SK-N-SH (cell line): ENCODE measurements around the gene CEP112. TPM values are rescaled to one million over a fixed set of nuclear protein-coding genes. Genes with fewer than 3 reads are reported as not detected.

Source experiments
- CTCF ChIA-PET: fragments of 300-600, 350-600 bp; formaldehyde crosslinking; extraction: SDS; loops from one replicate; lab custom pipeline; 2021; lab: Yijun Ruan, JAX
- POLR2A ChIA-PET: fragments of 350-600 bp; sonication (Branson Sonifier 250); formaldehyde crosslinking; extraction: SDS; loops from one replicate; lab custom pipeline; 2020; ENCODE audit warnings: antibody characterized with exemption, inconsistent platforms; lab: Yijun Ruan, JAX
- DNase-seq: peaks from one replicate; pipeline ENCODE4 v3.0.0; 2012
- H2AFZ ChIP-seq: fragments of 200-600 bp; sonication (generic); 2 replicates; pipeline ENCODE4 v1.8.1; 2016; ENCODE audit warnings: antibody characterized with exemption, mild to moderate bottlenecking, low read depth
- H3F3A ChIP-seq: fragments of 200-600 bp; sonication (generic); replicated peaks from 2 replicates; pipeline ENCODE3; 2016; ENCODE audit warnings: antibody characterized with exemption, mild to moderate bottlenecking; ENCODE audit not compliant: insufficient read depth
- H3K27ac ChIP-seq, 2 experiments: fragments of 200-500 bp in 1 of 2; fragments of 200-600 bp in 1 of 2; sonication (Bioruptor generic) in 1 of 2; sonication (generic), shearing (Covaris generic) in 1 of 2; 2 replicates each; pipeline versions ENCODE4 v1.5.1 to v1.6.1; 2014 to 2016; ENCODE audit warnings: low read depth in 2 of 2, inconsistent platforms in 1 of 2, low read length in 1 of 2, mild to moderate bottlenecking in 1 of 2, mixed read lengths in 1 of 2
- H3K27me3 ChIP-seq: fragments of 200-600 bp; sonication (generic), shearing (Covaris generic); 2 replicates; pipeline ENCODE4 v1.6.1; 2016; ENCODE audit warnings: mixed run types; ENCODE audit not compliant: insufficient read depth
- H3K36me3 ChIP-seq, 2 experiments: fragments of 200-500 bp in 1 of 2; fragments of 200-600 bp in 1 of 2; sonication (Bioruptor generic) in 1 of 2; sonication (generic) in 1 of 2; replicated peaks in 1 of 2; 2 replicates each; pipeline versions ENCODE3 to v1.5.1; 2014 to 2016; ENCODE audit warnings: low read length in 1 of 2, mild to moderate bottlenecking in 1 of 2; ENCODE audit not compliant: insufficient read depth in 2 of 2, control insufficient read depth in 1 of 2
- H3K4me1 ChIP-seq, 2 experiments: fragments of 200-500 bp in 1 of 2; fragments of 200-600 bp in 1 of 2; sonication (Bioruptor generic) in 1 of 2; sonication (generic), shearing (Covaris generic) in 1 of 2; 2 replicates each; pipeline versions ENCODE4 v1.5.1 to v1.6.1; 2014 to 2016; ENCODE audit warnings: low read depth in 1 of 2, low read length in 1 of 2, mixed run types in 1 of 2; ENCODE audit not compliant: insufficient read depth in 2 of 2, control insufficient read depth in 1 of 2
- H3K4me2 ChIP-seq: fragments of 200-600 bp; sonication (generic), shearing (Covaris generic); 2 replicates; pipeline ENCODE4 v1.6.1; 2017; ENCODE audit warnings: mixed run types
- H3K4me3 ChIP-seq, 2 experiments: fragments of 200-500 bp in 1 of 2; fragments of 200-600 bp in 1 of 2; sonication (Bioruptor generic) in 1 of 2; sonication (generic), shearing (Covaris generic) in 1 of 2; 2 replicates each; pipeline versions ENCODE4 v1.5.1 to v1.8.1; 2014 to 2016; ENCODE audit warnings: low read depth in 2 of 2, inconsistent platforms in 1 of 2, low read length in 1 of 2, mild to moderate bottlenecking in 1 of 2, mixed read lengths in 1 of 2, moderate library complexity in 1 of 2
- H3K79me2 ChIP-seq: fragments of 200-600 bp; sonication (generic); 2 replicates; pipeline ENCODE4 v1.8.1; 2017; ENCODE audit warnings: mild to moderate bottlenecking; ENCODE audit not compliant: insufficient read depth
- H3K9ac ChIP-seq: fragments of 200-600 bp; sonication (generic); 2 replicates; pipeline ENCODE4 v1.6.1; 2017; ENCODE audit warnings: mixed run types
- H3K9me2 ChIP-seq: fragments of 200-600 bp; sonication (generic); 2 replicates; pipeline ENCODE4 v1.6.1; 2017; ENCODE audit warnings: mixed run types
- H3K9me3 ChIP-seq: fragments of 200-600 bp; sonication (generic); 2 replicates; pipeline ENCODE4 v1.6.1; 2017; ENCODE audit warnings: mixed run types, mild to moderate bottlenecking, moderate library complexity
- H4K20me1 ChIP-seq: fragments of 200-600 bp; sonication (generic); 2 replicates; pipeline ENCODE4 v1.6.1; 2017; ENCODE audit warnings: mild to moderate bottlenecking, mixed run types; ENCODE audit not compliant: insufficient read depth
- EP300 ChIP-seq, 2 experiments: IDR thresholded peaks; 2 replicates each; pipeline versions ENCODE4 v1.4.0 to v1.6.1; 2012; ENCODE audit warnings: borderline replicate concordance in 1 of 2, low read depth in 1 of 2, low read length in 1 of 2
- MXI1 ChIP-seq: IDR thresholded peaks from 2 replicates; pipeline ENCODE4 v1.6.1; 2012; ENCODE audit warnings: mild to moderate bottlenecking, low read depth, low read length, improper control_type of control experiment
- RAD21 ChIP-seq: IDR thresholded peaks from 2 replicates; pipeline ENCODE4 v1.6.1; 2012; ENCODE audit warnings: mild to moderate bottlenecking, low read length
- RCOR1 ChIP-seq: fragments of 150-350 bp; IDR thresholded peaks from 2 replicates; pipeline ENCODE4 v1.6.1; 2017; ENCODE audit warnings: antibody characterized with exemption, low read length
- SIN3A ChIP-seq: IDR thresholded peaks from 2 replicates; pipeline ENCODE4 v1.6.1; 2012; ENCODE audit warnings: low read depth, mild to moderate bottlenecking, low read length, moderate library complexity, borderline replicate concordance
- TCF12 ChIP-seq: IDR thresholded peaks from 2 replicates; pipeline ENCODE4 v1.4.0; 2012
- WGBS: methylation state at CpG from one replicate; pipeline ENCODE4 v1.1.6; 2017; ENCODE audit warnings: low lambda C conversion rate; 5-methylcytosine and 5-hydroxymethylcytosine counted together
- polyA plus RNA-seq, 3 experiments: library from polyadenylated mRNA; depleted of rRNA; stranded (reverse); fragments of >200 nt; gene quantifications; 2 replicates each; pipeline ENCODE4 v1.2.3, GENCODE V29; 2012
- TF ChIP-seq, protein P1 (sequence below): IDR thresholded peaks from 2 replicates; pipeline ENCODE4 v1.4.0; 2012; ENCODE audit warnings: low read depth, borderline replicate concordance
- TF ChIP-seq, protein P2 (sequence below): fragments of 150-350 bp; IDR thresholded peaks from 2 replicates; pipeline ENCODE4 v1.6.1; 2016; ENCODE audit warnings: mild to moderate bottlenecking, low read depth, low read length
- TF ChIP-seq, protein P3 (sequence below): IDR thresholded peaks from 2 replicates; pipeline ENCODE4 v1.6.1; 2012; ENCODE audit warnings: mild to moderate bottlenecking, low read depth, low read length, moderate library complexity
- TF ChIP-seq, protein P4 (sequence below): IDR thresholded peaks from 2 replicates; pipeline ENCODE4 v1.4.0; 2012; ENCODE audit warnings: low read depth

Gene CEP112
- polyA plus RNA-seq, 1 of the 3 experiments (the other 2 are of a cell fraction) = 7.9 TPM

DNA sequence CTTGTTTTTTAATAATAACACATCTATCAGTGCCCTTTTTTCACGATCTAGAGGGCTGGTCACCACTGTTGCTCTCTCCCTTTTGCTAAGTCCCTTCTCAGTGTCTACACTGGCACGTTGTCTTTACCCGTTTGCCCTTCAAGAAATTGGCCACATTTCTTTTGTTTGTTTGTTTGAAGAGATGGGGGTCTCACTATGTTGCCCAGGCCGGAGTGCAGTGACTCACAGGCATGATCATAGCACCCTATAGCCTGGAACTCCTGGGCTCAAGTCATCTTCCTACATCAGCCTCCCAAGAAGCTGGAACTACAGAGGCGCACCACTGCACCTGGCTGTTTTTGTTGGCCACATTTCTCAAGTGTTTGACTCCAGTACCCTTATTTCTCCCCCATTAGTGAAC lies 492.5 kb downstream of the CEP112 start:
- H3K4me3 ChIP-seq = no peak overlapping the region
- CTCF ChIA-PET = no interaction called here
- H3K79me2 ChIP-seq = no peaks in the 10 kb centered on the region
- DNase-seq = no peak
- no peak overlapping the region for H3K9ac ChIP-seq
- POLR2A ChIA-PET = no interaction called here
- peaks cover 5% of the 10 kb centered on the region for H3F3A ChIP-seq
- no peak overlapping the region for H3K27ac ChIP-seq
- no peaks in the 10 kb centered on the region for H3K9me2 ChIP-seq
- TF ChIP-seq, protein P1, sequence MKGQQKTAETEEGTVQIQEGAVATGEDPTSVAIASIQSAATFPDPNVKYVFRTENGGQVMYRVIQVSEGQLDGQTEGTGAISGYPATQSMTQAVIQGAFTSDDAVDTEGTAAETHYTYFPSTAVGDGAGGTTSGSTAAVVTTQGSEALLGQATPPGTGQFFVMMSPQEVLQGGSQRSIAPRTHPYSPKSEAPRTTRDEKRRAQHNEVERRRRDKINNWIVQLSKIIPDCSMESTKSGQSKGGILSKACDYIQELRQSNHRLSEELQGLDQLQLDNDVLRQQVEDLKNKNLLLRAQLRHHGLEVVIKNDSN = no peak
- TF ChIP-seq EP300 (IDR thresholded peaks at IDR 0.05; ENCODE audit: borderline replicate concordance in 1 of 2, low read depth in 1 of 2, low read length in 1 of 2) (no peak), RCOR1 (no peak), SIN3A (no peak), MXI1 (no peak)
- TF ChIP-seq, protein P2, sequence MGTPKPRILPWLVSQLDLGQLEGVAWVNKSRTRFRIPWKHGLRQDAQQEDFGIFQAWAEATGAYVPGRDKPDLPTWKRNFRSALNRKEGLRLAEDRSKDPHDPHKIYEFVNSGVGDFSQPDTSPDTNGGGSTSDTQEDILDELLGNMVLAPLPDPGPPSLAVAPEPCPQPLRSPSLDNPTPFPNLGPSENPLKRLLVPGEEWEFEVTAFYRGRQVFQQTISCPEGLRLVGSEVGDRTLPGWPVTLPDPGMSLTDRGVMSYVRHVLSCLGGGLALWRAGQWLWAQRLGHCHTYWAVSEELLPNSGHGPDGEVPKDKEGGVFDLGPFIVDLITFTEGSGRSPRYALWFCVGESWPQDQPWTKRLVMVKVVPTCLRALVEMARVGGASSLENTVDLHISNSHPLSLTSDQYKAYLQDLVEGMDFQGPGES = no peak
- TF ChIP-seq, protein P3, sequence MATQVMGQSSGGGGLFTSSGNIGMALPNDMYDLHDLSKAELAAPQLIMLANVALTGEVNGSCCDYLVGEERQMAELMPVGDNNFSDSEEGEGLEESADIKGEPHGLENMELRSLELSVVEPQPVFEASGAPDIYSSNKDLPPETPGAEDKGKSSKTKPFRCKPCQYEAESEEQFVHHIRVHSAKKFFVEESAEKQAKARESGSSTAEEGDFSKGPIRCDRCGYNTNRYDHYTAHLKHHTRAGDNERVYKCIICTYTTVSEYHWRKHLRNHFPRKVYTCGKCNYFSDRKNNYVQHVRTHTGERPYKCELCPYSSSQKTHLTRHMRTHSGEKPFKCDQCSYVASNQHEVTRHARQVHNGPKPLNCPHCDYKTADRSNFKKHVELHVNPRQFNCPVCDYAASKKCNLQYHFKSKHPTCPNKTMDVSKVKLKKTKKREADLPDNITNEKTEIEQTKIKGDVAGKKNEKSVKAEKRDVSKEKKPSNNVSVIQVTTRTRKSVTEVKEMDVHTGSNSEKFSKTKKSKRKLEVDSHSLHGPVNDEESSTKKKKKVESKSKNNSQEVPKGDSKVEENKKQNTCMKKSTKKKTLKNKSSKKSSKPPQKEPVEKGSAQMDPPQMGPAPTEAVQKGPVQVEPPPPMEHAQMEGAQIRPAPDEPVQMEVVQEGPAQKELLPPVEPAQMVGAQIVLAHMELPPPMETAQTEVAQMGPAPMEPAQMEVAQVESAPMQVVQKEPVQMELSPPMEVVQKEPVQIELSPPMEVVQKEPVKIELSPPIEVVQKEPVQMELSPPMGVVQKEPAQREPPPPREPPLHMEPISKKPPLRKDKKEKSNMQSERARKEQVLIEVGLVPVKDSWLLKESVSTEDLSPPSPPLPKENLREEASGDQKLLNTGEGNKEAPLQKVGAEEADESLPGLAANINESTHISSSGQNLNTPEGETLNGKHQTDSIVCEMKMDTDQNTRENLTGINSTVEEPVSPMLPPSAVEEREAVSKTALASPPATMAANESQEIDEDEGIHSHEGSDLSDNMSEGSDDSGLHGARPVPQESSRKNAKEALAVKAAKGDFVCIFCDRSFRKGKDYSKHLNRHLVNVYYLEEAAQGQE = no peak
- no peaks in the 10 kb centered on the region for H3K36me3 ChIP-seq
- no peaks in the 10 kb centered on the region for H4K20me1 ChIP-seq
- peaks cover 6 to 21% of the 10 kb centered on the region in 2 experiments; a peak in 2 of 4 replicates for H3K4me1 ChIP-seq
- no peak overlapping the region for H2AFZ ChIP-seq
- no peak overlapping the region for H3K4me2 ChIP-seq
- H3K9me3 ChIP-seq = no peaks in the 10 kb centered on the region
- WGBS = 76% methylated on average over 5 of the region's 5 CpGs
- no peaks in the 10 kb centered on the region for H3K27me3 ChIP-seq

DNA sequence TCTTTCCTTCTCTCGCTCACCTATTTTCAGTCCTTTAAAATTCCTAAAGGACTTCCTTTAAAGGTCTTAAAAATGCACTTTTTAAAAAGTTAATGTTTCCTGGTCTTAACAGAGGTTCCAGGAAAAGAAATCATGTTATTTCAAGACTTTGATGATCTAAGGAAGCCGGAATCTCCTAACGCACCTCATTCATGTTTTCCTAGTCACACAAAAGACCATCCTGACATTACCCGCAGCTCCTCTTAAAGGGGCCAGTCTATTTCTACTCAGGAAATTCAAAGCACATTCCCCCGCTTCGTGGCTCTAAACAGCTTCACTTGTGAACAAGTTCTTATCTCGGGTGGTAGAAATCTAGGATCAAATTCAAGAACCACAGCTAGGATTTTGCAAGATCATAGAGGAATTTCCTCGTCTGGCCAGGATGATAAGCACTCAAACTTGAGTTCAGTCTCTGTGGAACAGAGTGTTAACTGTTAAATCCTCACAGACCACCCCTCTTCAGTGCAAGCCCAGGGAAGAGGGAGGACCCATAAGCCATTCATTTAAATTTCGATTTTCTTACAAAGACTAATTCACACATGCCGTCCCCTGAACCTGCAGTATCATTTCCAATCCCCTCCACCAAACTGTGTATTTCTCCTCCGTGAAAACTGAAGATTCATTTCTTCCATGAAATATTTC lies 493.4 kb downstream of the CEP112 start:
- no peaks in the 10 kb centered on the region for H4K20me1 ChIP-seq
- POLR2A ChIA-PET = no interaction called here
- peak overlapping the region; percentile 6 for H3K4me2 ChIP-seq
- H3K27ac ChIP-seq = peak overlapping the region in 1 of 2 experiments; percentile 69; a peak in 2 of 4 replicates
- no peaks in the 10 kb centered on the region for H3K9me3 ChIP-seq
- no peaks in the 10 kb centered on the region for H3K79me2 ChIP-seq
- peaks cover 5% of the 10 kb centered on the region for H3F3A ChIP-seq
- H3K4me3 ChIP-seq = no peak overlapping the region
- 59% methylated on average over 11 of the region's 11 CpGs for WGBS
- TF ChIP-seq RAD21 (no peak), TCF12 (peak; percentile 25; the same call in 1 of the 2 replicates)
- TF ChIP-seq, protein P4, sequence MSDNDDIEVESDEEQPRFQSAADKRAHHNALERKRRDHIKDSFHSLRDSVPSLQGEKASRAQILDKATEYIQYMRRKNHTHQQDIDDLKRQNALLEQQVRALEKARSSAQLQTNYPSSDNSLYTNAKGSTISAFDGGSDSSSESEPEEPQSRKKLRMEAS = 0 out of 2 replicates have a peak, but pooled peaks have one; percentile 18
- TF ChIP-seq, all 33 proteins: peak for 2
- Histone ChIP-seq H3K36me3 (no peaks in the 10 kb centered on the region), H2AFZ (peak overlapping the region; percentile 35), H3K27me3 (no peaks in the 10 kb centered on the region), H3K4me1 (peaks cover 6 to 21% of the 10 kb centered on the region in 2 experiments; a peak in 2 of 4 replicates), H3K9me2 (no peaks in the 10 kb centered on the region), H3K9ac (peak overlapping the region; percentile 5; the same call in 1 of the 2 replicates)
- CTCF ChIA-PET = interaction anchor here (0.6 kb wide), 1 partner anchor 362 kb away, joined by 3 read pairs; no protein-coding TSS in a partner anchor
- DNase-seq = no peak
